H1 (cell line): Measurements from ENCODE around the gene TNFSF12. TPM values are rescaled to one million over a fixed set of nuclear protein-coding genes. Genes with fewer than 3 reads are reported as not detected.

ENCODE experiments used
- BACH1 ChIP-seq: IDR thresholded peaks from 2 replicates; pipeline ENCODE4 v1.6.1; 2012; ENCODE audit warnings: low read length, improper control_type of control experiment
- EP300 ChIP-seq, 2 experiments: IDR thresholded peaks; 1 replicate in 1 of 2; 2 replicates in 1 of 2; pipeline ENCODE4 v1.6.1; 2011 to 2012; ENCODE audit warnings: low read depth in 2 of 2, low read length in 2 of 2, mild to moderate bottlenecking in 2 of 2, borderline replicate concordance in 1 of 2, inconsistent platforms in 1 of 2, moderate library complexity in 1 of 2
- HDAC6 ChIP-seq: IDR thresholded peaks from one replicate; pipeline ENCODE4 v1.7.1; 2012; ENCODE audit warnings: low read depth, mild to moderate bottlenecking, inconsistent platforms, low read length, moderate library complexity
- JUND ChIP-seq: IDR thresholded peaks from 2 replicates; pipeline ENCODE4 v1.6.1; 2011; ENCODE audit warnings: mild to moderate bottlenecking, improper control_type of control experiment, low read length
- NANOG ChIP-seq: IDR thresholded peaks from 2 replicates; pipeline ENCODE4 v1.6.1; 2011; ENCODE audit warnings: low read length, low read depth, mild to moderate bottlenecking, inconsistent platforms; ENCODE audit not compliant: insufficient read depth, poor library complexity, severe bottlenecking
- polyA plus RNA-seq, 7 experiments: library from polyadenylated mRNA; depleted of rRNA in 3 of 7; stranded (reverse) in 5 of 7; unstranded in 2 of 7; fragments of >200 nt in 5 of 7; fragments of 200-250 nt in 2 of 7; gene quantifications; 1 replicate in 5 of 7; 2 replicates in 1 of 7; 4 replicates in 1 of 7; pipeline versions ENCODE4 v1.2.1 to v1.2.3, GENCODE V29; 2011 to 2013; ENCODE audit warnings: missing spikeins in 2 of 7, mixed read lengths in 2 of 7
- total RNA-seq: library from RNA; stranded (reverse); fragmentation: NEBNext Ultra II Directional; extraction: Animal tissue kit (Norgen Biotek cat#: 25700); gene quantifications from 2 replicates; pipeline ENCODE4 v1.2.1, GENCODE V29; 2021

TNFSF12 gene
- total and polyA plus RNA-seq, 2 of the 8 experiments (the other 6 are each of a cell fraction or from before 2014, with no cell fraction given), result 7.2 to 9.6 TPM

- no peak for TF ChIP-seq EP300 (IDR thresholded peaks at IDR 0.05; ENCODE audit: borderline replicate concordance in 1 of 2, low read depth in 2 of 2, low read length in 2 of 2)
- TF ChIP-seq HDAC6, result no peak
- no peak for TF ChIP-seq JUND
- TF ChIP-seq NANOG, result no peak
- no peak for TF ChIP-seq BACH1
Observed at GRCh38 chr17:7509937-7510336, 38.9 kb upstream of the TNFSF12 start (continued).
